Stimulated activated CD4-positive, alpha-beta T cell treated with anti-CD3 and anti-CD28 coated beads, Interleukin-4, amount 100 ng/mL, for 48 hours (primary cell): ENCODE results near the gene GASK1A.
A peak's percentile ranks its signal among the peaks of the same experiment; 100 is the strongest.
"Not testable (repeated sequence)": the region's sequence is repeated elsewhere in the genome, so short reads cannot be mapped to it uniquely, and the experiment has no call there.

ENCODE experiments used
- DNase-seq, 2 donors: peaks; one replicate each; pipeline ENCODE4 v3.0.0-alpha.2; 2020; ENCODE audit warnings: low read depth in 2 of 2

Gene GASK1A

GRCh38 chr3:43061101-43061895 lies 82.2 kb downstream of the GASK1A start:
- no peak for DNase-seq

- DNase-seq: no peak
Observed at GRCh38 chr3:43062040-43062563, 83.0 kb downstream of the GASK1A start.

GRCh38 chr3:43062564-43063040 lies 83.5 kb downstream of the GASK1A start:
- DNase-seq: no peak

- no peak for DNase-seq
Observed at GRCh38 chr3:43063114-43063513, 84.0 kb downstream of the GASK1A start.

- not testable (repeated sequence) for DNase-seq
Observed at GRCh38 chr3:43070670-43071069, 91.6 kb downstream of the GASK1A start.

GRCh38 chr3:43071313-43071893 lies 92.3 kb downstream of the GASK1A start:
- peak; percentile 9 to 12 for DNase-seq

GRCh38 chr3:43072361-43072760 lies 93.2 kb downstream of the GASK1A start:
- no peak for DNase-seq

GRCh38 chr3:43073116-43073835 lies 94.2 kb downstream of the GASK1A start:
- DNase-seq: no peak

- no peak for DNase-seq
Observed at GRCh38 chr3:43073836-43074220, 94.7 kb downstream of the GASK1A start.

- DNase-seq: no peak
Observed at GRCh38 chr3:43074482-43074881, 95.4 kb downstream of the GASK1A start.

- no peak for DNase-seq
Observed at GRCh38 chr3:43074901-43075689, 96.0 kb downstream of the GASK1A start.

GRCh38 chr3:43075904-43076661 lies 97.0 kb downstream of the GASK1A start:
- no peak for DNase-seq

GRCh38 chr3:43076857-43077256 lies 97.7 kb downstream of the GASK1A start:
- DNase-seq: no peak

- DNase-seq: no peak
Observed at GRCh38 chr3:43077261-43077660, 98.2 kb downstream of the GASK1A start.

GRCh38 chr3:43077707-43078106 lies 98.6 kb downstream of the GASK1A start:
- no peak for DNase-seq

GRCh38 chr3:43079536-43080332 lies 100.6 kb downstream of the GASK1A start:
- no peak for DNase-seq

- no peak for DNase-seq
Observed at GRCh38 chr3:43080726-43081568, 101.8 kb downstream of the GASK1A start.

- no peak for DNase-seq
Observed at GRCh38 chr3:43081796-43082195, 102.7 kb downstream of the GASK1A start.

GRCh38 chr3:43082457-43082856 lies 103.3 kb downstream of the GASK1A start:
- DNase-seq: no peak
